Endothelial cell of umbilical vein (primary cell): ENCODE results near the gene NRG3. TPM values are rescaled to one million over a fixed set of nuclear protein-coding genes. Genes with fewer than 3 reads are reported as not detected.

Experiments
- BruUV-seq: library from RNA; stranded (reverse); fragments of 400-500 nt; replicated peaks from 2 replicates; lab custom pipeline; 2021; lab: Mats Ljungman, UMichigan
- CTCF ChIA-PET: fragments of 300-600, 350-600 bp; sonication (Branson Sonifier 250); formaldehyde crosslinking; loops from one replicate; lab custom pipeline; 2021; ENCODE audit warnings: antibody characterized with exemption, inconsistent platforms; lab: Charles Lee
- POLR2A ChIA-PET: fragments of 300-600, 350-600 bp; sonication (Branson Sonifier 250); formaldehyde crosslinking; loops from one replicate; lab custom pipeline; 2021; ENCODE audit warnings: antibody characterized with exemption, inconsistent platforms; lab: Charles Lee
- DNase-seq: peaks from one replicate; pipeline ENCODE4 v3.0.0-alpha.2; 2011; ENCODE audit warnings: low read depth, low spot score
- FAIRE-seq: peaks from 2 replicates; lab custom pipeline; 2011; peaks lifted over from hg19 to GRCh38; lab: Jason Lieb, UNC
- H2AFZ ChIP-seq: 2 replicates; pipeline ENCODE4 v1.6.0; 2012; ENCODE audit warnings: low read depth, low read length, control low read depth, inconsistent platforms
- H3K27ac ChIP-seq: 2 replicates; pipeline ENCODE4 v1.5.1; 2011; ENCODE audit warnings: low read depth, mild to moderate bottlenecking, control low read depth, low read length, moderate library complexity; ENCODE audit not compliant: insufficient read depth
- H3K27me3 ChIP-seq, 2 experiments: 2 replicates each; pipeline versions ENCODE4 v1.6.0 to v1.6.1; 2011; ENCODE audit warnings: low read length in 2 of 2, mixed read lengths in 1 of 2; ENCODE audit not compliant: control insufficient read depth in 2 of 2, insufficient read depth in 2 of 2
- H3K36me3 ChIP-seq, 2 experiments: 2 replicates in 1 of 2; 3 replicates in 1 of 2; pipeline ENCODE4 v1.5.1; 2011; ENCODE audit warnings: low read length in 2 of 2, mild to moderate bottlenecking in 1 of 2, moderate library complexity in 1 of 2; ENCODE audit not compliant: control insufficient read depth in 2 of 2, insufficient read depth in 2 of 2; ENCODE audit errors: extremely low read depth in 1 of 2
- H3K4me1 ChIP-seq: 3 replicates; pipeline ENCODE4 v1.5.1; 2011; ENCODE audit warnings: mild to moderate bottlenecking, low read length; ENCODE audit not compliant: control insufficient read depth, insufficient read depth; ENCODE audit errors: extremely low read depth
- H3K4me2 ChIP-seq: 2 replicates; pipeline ENCODE4 v1.6.1; 2011; ENCODE audit warnings: low read length, control low read depth, mixed read lengths; ENCODE audit not compliant: insufficient read depth
- H3K4me3 ChIP-seq, 3 experiments: fragments of 200-600 bp in 1 of 3; sonication (generic), shearing (Covaris generic) in 1 of 3; replicated peaks in 1 of 3; 2 replicates each; pipeline ENCODE4 v1.5.1; 2011 to 2016; ENCODE audit warnings: control low read depth in 3 of 3, low read length in 3 of 3, mild to moderate bottlenecking in 2 of 3, inconsistent platforms in 1 of 3, low read depth in 1 of 3, moderate library complexity in 1 of 3; ENCODE audit not compliant: insufficient read depth in 1 of 3
- H3K79me2 ChIP-seq: 2 replicates; pipeline ENCODE4 v1.6.0; 2012; ENCODE audit warnings: low read length, inconsistent platforms; ENCODE audit not compliant: control insufficient read depth, insufficient read depth
- H3K9ac ChIP-seq: replicated peaks from 2 replicates; pipeline ENCODE3; 2011; ENCODE audit warnings: low read length, control low read depth; ENCODE audit not compliant: insufficient read depth; ENCODE audit errors: extremely low read depth
- H3K9me1 ChIP-seq: replicated peaks from 3 replicates; pipeline ENCODE4 v1.6.0; 2011; ENCODE audit warnings: mild to moderate bottlenecking, low read length; ENCODE audit not compliant: control insufficient read depth, insufficient read depth; ENCODE audit errors: extremely low read depth
- H3K9me3 ChIP-seq: replicated peaks from 2 replicates; pipeline ENCODE4 v1.5.1; 2012; ENCODE audit warnings: low read length, inconsistent platforms; ENCODE audit not compliant: control insufficient read depth, insufficient read depth
- H4K20me1 ChIP-seq: replicated peaks from 2 replicates; pipeline ENCODE3; 2011; ENCODE audit warnings: mild to moderate bottlenecking, low read length; ENCODE audit not compliant: control insufficient read depth, insufficient read depth; ENCODE audit errors: extremely low read depth
- CTCF ChIP-seq, 2 donors: IDR thresholded peaks; 1 replicate in 1 of 2; 2 replicates in 1 of 2; pipeline ENCODE4 v1.5.1; 2011; ENCODE audit warnings: low read length in 2 of 2, mild to moderate bottlenecking in 2 of 2, moderate library complexity in 2 of 2, control low read depth in 1 of 2, inconsistent platforms in 1 of 2, low read depth in 1 of 2; ENCODE audit not compliant: insufficient read depth in 1 of 2; ENCODE audit errors: extremely low read depth in 1 of 2
- EZH2 ChIP-seq: IDR thresholded peaks from 2 replicates; pipeline ENCODE4 v1.6.1; 2012; ENCODE audit warnings: borderline replicate concordance, low read depth, mild to moderate bottlenecking, moderate library complexity, low read length, inconsistent platforms; ENCODE audit not compliant: severe bottlenecking
- JUN ChIP-seq: IDR thresholded peaks from 2 replicates; pipeline ENCODE4 v1.6.1; 2011; ENCODE audit warnings: borderline replicate concordance, low read depth; ENCODE audit not compliant: insufficient read length, insufficient read depth
- MYC ChIP-seq: IDR thresholded peaks from one replicate; pipeline ENCODE4 v1.6.1; 2011; ENCODE audit warnings: mild to moderate bottlenecking, low read depth, low read length
- POLR2AphosphoS5 ChIP-seq: IDR thresholded peaks from 2 replicates; pipeline ENCODE4 v1.6.1; 2012; ENCODE audit warnings: low read depth, mild to moderate bottlenecking, control low read depth, low read length, moderate library complexity; ENCODE audit not compliant: insufficient read depth
- dilution Hi-C: fragments of 300-500 bp; cut with MboI; formaldehyde crosslinking; loops from one replicate; pipeline ENCODE4 v1.15.0; 2019; ENCODE audit warnings: low sequenced_read_pairs; ENCODE audit not compliant: extremely low pct_ligation_motif_present
- intact Hi-C: fragments of 100-400 bp; cut with micrococcal nuclease; formaldehyde crosslinking; loops from one replicate; pipeline ENCODE4 v1.10.0; 2022
- polyA plus RNA-seq, 4 experiments: library from polyadenylated mRNA; depleted of rRNA in 3 of 4; stranded (reverse) in 3 of 4; unstranded in 1 of 4; fragments of >200 nt; gene quantifications; 2 replicates each; pipeline versions ENCODE4 v1.2.1 to v1.2.3, GENCODE V29; 2011 to 2012; ENCODE audit warnings: missing spikeins in 1 of 4
- total RNA-seq: library from RNA; stranded (reverse); gene quantifications from 2 replicates; pipeline ENCODE4 v1.2.3, GENCODE V29; 2021
- TF ChIP-seq, protein P1 (sequence below): IDR thresholded peaks from 2 replicates; pipeline ENCODE4 v1.6.1; 2011; ENCODE audit not compliant: insufficient read depth, insufficient read length

The NRG3 gene
- total and polyA plus RNA-seq, 2 donors (not counting 3 experiments of a cell fraction or from before 2014, with no cell fraction given) = 1.9 to 3.9 TPM

- H3K36me3 ChIP-seq = no peaks in the 10 kb centered on the region
- H4K20me1 ChIP-seq = no peaks in the 10 kb centered on the region
- H2AFZ ChIP-seq = no peak overlapping the region
- H3K27me3 ChIP-seq = no peaks in the 10 kb centered on the region
- no peaks in the 10 kb centered on the region for H3K9me3 ChIP-seq
- H3K9me1 ChIP-seq = no peaks in the 10 kb centered on the region
- intact Hi-C loops (loop anchor here (5.0 kb wide), 1 partner anchor 58 kb away; no protein-coding TSS in a partner anchor), dilution Hi-C loops (no loop called here)
- no peak overlapping the region for H3K27ac ChIP-seq
- DNase-seq (no peak), FAIRE-seq (peak; percentile 47)
- no peak overlapping the region for H3K4me2 ChIP-seq
- ChIA-PET POLR2A (no interaction called here), CTCF (no interaction called here)
- H3K79me2 ChIP-seq = no peaks in the 10 kb centered on the region
- no peak overlapping the region for H3K4me3 ChIP-seq
- peaks cover 8% of the 10 kb centered on the region for H3K4me1 ChIP-seq
- no peak overlapping the region for H3K9ac ChIP-seq
- no peak for TF ChIP-seq JUN
- TF ChIP-seq MYC = no peak
- TF ChIP-seq POLR2AphosphoS5 = no peak
- no peak for TF ChIP-seq EZH2
- no peak for TF ChIP-seq CTCF (IDR thresholded peaks at IDR 0.05; ENCODE audit: extremely low read depth in 1 of 2, insufficient read depth in 1 of 2, low read depth in 1 of 2, low read length in 2 of 2)
- TF ChIP-seq, protein P1, sequence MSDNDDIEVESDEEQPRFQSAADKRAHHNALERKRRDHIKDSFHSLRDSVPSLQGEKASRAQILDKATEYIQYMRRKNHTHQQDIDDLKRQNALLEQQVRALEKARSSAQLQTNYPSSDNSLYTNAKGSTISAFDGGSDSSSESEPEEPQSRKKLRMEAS = no peak
- BruUV-seq = no TSS peak
These were observed 109.4 kb downstream of the NRG3 start for GRCh38 chr10:81984428-81984827.
